CD4-positive, alpha-beta T cell (primary cell): Measurements from ENCODE around the gene FOXN1. TPM values are rescaled to one million over a fixed set of nuclear protein-coding genes. Genes with fewer than 3 reads are reported as not detected.
A peak's percentile ranks its signal among the peaks of the same experiment; 100 is the strongest.

Experiments
- ATAC-seq: fragments of 200-7000 bp; cut with Tn5 transposase; one replicate; pipeline ENCODE4 v1.10.0; 2022; ENCODE audit warnings: mild to moderate bottlenecking; ENCODE audit not compliant: poor library complexity
- CTCF ChIA-PET: fragments of 350-600 bp; sonication (Branson Sonifier 250); formaldehyde crosslinking; loops from one replicate; lab custom pipeline; 2021; ENCODE audit warnings: antibody characterized with exemption, inconsistent platforms; lab: Charles Lee
- POLR2A ChIA-PET: fragments of 350-600 bp; sonication (Branson Sonifier 250); formaldehyde crosslinking; loops from one replicate; lab custom pipeline; 2021; ENCODE audit warnings: antibody characterized with exemption, inconsistent platforms; lab: Charles Lee
- DNase-seq, 14 experiments: peaks; one replicate each; pipeline ENCODE4 v3.0.0-alpha.2; 2013 to 2020; ENCODE audit warnings: mixed read lengths in 2 of 14
- H3K27ac ChIP-seq, 2 donors: one replicate each; pipeline versions ENCODE4 v1.5.1 to v1.7.0; 2013; ENCODE audit warnings: low read length in 2 of 2, low read depth in 1 of 2, mild to moderate bottlenecking in 1 of 2
- H3K27me3 ChIP-seq, 2 experiments: 1 replicate in 1 of 2; 2 replicates in 1 of 2; pipeline versions ENCODE4 v1.6.1 to v1.7.0; 2013; ENCODE audit warnings: low read length in 2 of 2, control low read depth in 1 of 2, mild to moderate bottlenecking in 1 of 2, moderate library complexity in 1 of 2; ENCODE audit not compliant: insufficient read depth in 2 of 2, control insufficient read depth in 1 of 2
- H3K36me3 ChIP-seq: one replicate; pipeline ENCODE4 v1.6.1; 2013; ENCODE audit warnings: low read length, control low read depth; ENCODE audit not compliant: insufficient read depth
- H3K4me1 ChIP-seq: one replicate; pipeline ENCODE4 v1.6.1; 2013; ENCODE audit warnings: low read length, control low read depth; ENCODE audit not compliant: insufficient read depth
- H3K4me3 ChIP-seq: one replicate; pipeline ENCODE4 v1.5.1; 2013; ENCODE audit warnings: mild to moderate bottlenecking, low read length, moderate library complexity
- H3K9me3 ChIP-seq, 2 experiments: 1 replicate in 1 of 2; 2 replicates in 1 of 2; pipeline versions ENCODE4 v1.6.1 to v1.7.0; 2013; ENCODE audit warnings: low read length in 2 of 2, mild to moderate bottlenecking in 2 of 2, control low read depth in 1 of 2, moderate library complexity in 1 of 2; ENCODE audit not compliant: control insufficient read depth in 1 of 2, insufficient read depth in 1 of 2
- H3K27ac Mint-ChIP-seq: one replicate; pipeline ENCODE4 v1.8.0; 2020; ENCODE audit warnings: mixed read lengths
- H3K27me3 Mint-ChIP-seq: one replicate; pipeline ENCODE4 v1.8.0; 2021; ENCODE audit warnings: mixed read lengths
- H3K36me3 Mint-ChIP-seq: one replicate; pipeline ENCODE4 v1.8.0; 2021; ENCODE audit warnings: low read depth, mixed read lengths
- H3K4me1 Mint-ChIP-seq: one replicate; pipeline ENCODE4 v1.8.0; 2021; ENCODE audit warnings: low read depth, mixed read lengths
- H3K4me3 Mint-ChIP-seq: one replicate; pipeline ENCODE4 v1.8.0; 2020; ENCODE audit warnings: mild to moderate bottlenecking, mixed read lengths
- H3K9me3 Mint-ChIP-seq: one replicate; pipeline ENCODE4 v1.8.0; 2020; ENCODE audit warnings: mixed read lengths
- intact Hi-C, 2 experiments: fragments of 100-400 bp; cut with DNase I in 1 of 2; cut with micrococcal nuclease in 1 of 2; formaldehyde crosslinking; loops; one replicate each; pipeline versions ENCODE4 v1.15.1 to v1.9.0; 2023 to 2025; cut with DNase I, micrococcal nuclease
- total RNA-seq, 174 experiments: library from RNA in 2 of 174; stranded (reverse) in 2 of 174; gene quantifications; one replicate each; pipeline ENCODE4 v1.2.3 and lab custom pipeline; 2021 to 2026
- TF ChIP-seq, protein P1 (sequence below): fragments of 200-600 bp; IDR thresholded peaks from one replicate; pipeline ENCODE4 v1.8.0; 2022; ENCODE audit warnings: antibody characterized with exemption, mild to moderate bottlenecking

FOXN1 gene
- total RNA-seq, 2 experiments from 2014 or later: not detected

DNA sequence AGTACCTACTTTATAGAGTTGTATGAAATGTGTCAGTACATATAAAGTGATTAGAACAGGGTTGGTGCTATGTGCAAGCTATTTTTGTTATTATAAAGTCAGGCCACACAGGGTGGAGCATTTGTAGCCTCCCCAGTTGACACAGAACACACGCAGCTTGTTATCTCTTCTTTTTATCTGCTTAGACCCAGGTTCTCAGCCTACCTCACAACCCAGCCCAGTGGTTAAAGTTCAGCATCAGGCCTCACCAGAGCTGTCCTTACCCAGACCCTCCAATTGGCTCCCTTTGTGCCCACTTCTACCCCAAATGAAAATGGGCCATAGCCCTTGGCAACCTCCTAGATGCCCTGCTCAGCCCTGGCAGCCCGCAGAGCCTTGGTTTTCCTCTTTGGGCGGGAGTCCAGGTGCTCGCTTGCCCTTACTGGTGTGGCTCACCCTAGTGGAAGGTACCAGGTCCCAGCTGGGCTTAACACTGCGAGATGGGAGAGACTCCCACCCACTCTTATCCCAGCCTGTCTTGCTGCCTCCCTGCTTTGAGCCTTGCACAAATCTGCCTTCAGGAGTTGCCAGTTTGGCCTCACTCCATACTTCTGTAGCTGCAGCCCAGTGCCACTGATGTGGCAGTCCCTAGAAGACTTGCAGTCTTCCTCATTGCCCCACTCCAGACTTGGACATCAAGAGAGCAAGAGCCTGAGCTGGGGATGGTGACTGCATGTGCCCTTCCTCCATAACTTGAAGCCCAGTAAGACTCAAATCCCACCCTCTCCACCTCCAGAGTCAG lies 66.3 kb downstream of the FOXN1 start:
- ChIA-PET CTCF (interaction anchor here (1.3 kb wide), 1 partner anchor 41 kb away, joined by 3 read pairs; no protein-coding TSS in a partner anchor), POLR2A (interaction anchor here (1.2 to 4.4 kb wide), 9 partner anchors 8 to 379 kb away, joined by 4 to 70 read pairs (median 13); partner anchors contain the start of genes BLTP2, PHF12, POLDIP2 and SDF2)
- DNase-seq (peak in 2 of 14 experiments; percentile 24 to 42), ATAC-seq (no peak)
- Histone ChIP-seq H3K36me3 (no peaks in the 10 kb centered on the region), H3K4me1 (peaks cover 60% of the 10 kb centered on the region), H3K27me3 (no peaks in the 10 kb centered on the region), H3K9me3 (no peaks in the 10 kb centered on the region), H3K4me3 (peak overlapping the region; percentile 95), H3K27ac (peak overlapping the region in 1 of 2 donors; percentile 85)
- Mint-ChIP-seq H3K4me3 (peak overlapping the region; percentile 94), H3K36me3 (peaks cover 42% of the 10 kb centered on the region), H3K27me3 (no peaks in the 10 kb centered on the region), H3K9me3 (no peaks in the 10 kb centered on the region), H3K4me1 (peaks cover 68% of the 10 kb centered on the region), H3K27ac (peak overlapping the region; percentile 91)
- TF ChIP-seq, protein P1, sequence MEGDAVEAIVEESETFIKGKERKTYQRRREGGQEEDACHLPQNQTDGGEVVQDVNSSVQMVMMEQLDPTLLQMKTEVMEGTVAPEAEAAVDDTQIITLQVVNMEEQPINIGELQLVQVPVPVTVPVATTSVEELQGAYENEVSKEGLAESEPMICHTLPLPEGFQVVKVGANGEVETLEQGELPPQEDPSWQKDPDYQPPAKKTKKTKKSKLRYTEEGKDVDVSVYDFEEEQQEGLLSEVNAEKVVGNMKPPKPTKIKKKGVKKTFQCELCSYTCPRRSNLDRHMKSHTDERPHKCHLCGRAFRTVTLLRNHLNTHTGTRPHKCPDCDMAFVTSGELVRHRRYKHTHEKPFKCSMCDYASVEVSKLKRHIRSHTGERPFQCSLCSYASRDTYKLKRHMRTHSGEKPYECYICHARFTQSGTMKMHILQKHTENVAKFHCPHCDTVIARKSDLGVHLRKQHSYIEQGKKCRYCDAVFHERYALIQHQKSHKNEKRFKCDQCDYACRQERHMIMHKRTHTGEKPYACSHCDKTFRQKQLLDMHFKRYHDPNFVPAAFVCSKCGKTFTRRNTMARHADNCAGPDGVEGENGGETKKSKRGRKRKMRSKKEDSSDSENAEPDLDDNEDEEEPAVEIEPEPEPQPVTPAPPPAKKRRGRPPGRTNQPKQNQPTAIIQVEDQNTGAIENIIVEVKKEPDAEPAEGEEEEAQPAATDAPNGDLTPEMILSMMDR: no peak
- intact Hi-C loops: loop anchor here in 1 of 2 experiments (10.0 kb wide), 1 partner anchor 382 kb away; the partner anchor contains the start of gene PHF12

DNA sequence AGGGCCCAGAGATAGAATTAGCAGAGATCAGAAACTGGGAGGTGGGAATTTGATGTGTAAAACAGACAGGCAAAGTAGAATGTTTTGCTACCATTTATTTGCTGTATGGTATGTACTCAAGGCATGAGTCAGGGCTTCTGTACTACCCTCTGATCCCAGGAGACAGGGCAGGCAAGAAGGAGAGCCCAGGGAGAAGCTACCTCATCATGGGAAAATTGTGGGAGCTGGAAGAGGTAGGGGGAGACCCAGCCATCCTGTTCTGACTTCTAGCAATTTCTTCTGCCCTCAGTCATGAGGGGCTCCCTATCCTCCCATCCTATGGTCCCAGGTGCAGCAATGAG lies 66.9 kb downstream of the FOXN1 start:
- intact Hi-C loops: loop anchor here in 1 of 2 experiments (10.0 kb wide), 1 partner anchor 382 kb away; the partner anchor contains the start of gene PHF12
- Histone ChIP-seq H3K4me1 (peaks cover 60% of the 10 kb centered on the region), H3K36me3 (no peaks in the 10 kb centered on the region), H3K4me3 (no peak overlapping the region), H3K9me3 (no peaks in the 10 kb centered on the region), H3K27ac (no peak overlapping the region), H3K27me3 (no peaks in the 10 kb centered on the region)
- H3K27ac Mint-ChIP-seq: peak overlapping the region; percentile 91
- peak overlapping the region; percentile 94 for H3K4me3 Mint-ChIP-seq
- no peak for DNase-seq
- no peak for ATAC-seq
- TF ChIP-seq, protein P1: no peak
- CTCF ChIA-PET: interaction anchor here (1.3 kb wide), 1 partner anchor 40 kb away, joined by 3 read pairs; no protein-coding TSS in a partner anchor
- POLR2A ChIA-PET: interaction anchor here (2.9 to 4.4 kb wide), 3 partner anchors 23 to 379 kb away, joined by 13 to 70 read pairs (median 63); partner anchors contain the start of genes PHF12, SPAG5 and UNC119
- H3K4me1 Mint-ChIP-seq: peaks cover 63% of the 10 kb centered on the region
- no peaks in the 10 kb centered on the region for H3K27me3 Mint-ChIP-seq
- peaks cover 36% of the 10 kb centered on the region for H3K36me3 Mint-ChIP-seq
- H3K9me3 Mint-ChIP-seq: no peaks in the 10 kb centered on the region

DNA sequence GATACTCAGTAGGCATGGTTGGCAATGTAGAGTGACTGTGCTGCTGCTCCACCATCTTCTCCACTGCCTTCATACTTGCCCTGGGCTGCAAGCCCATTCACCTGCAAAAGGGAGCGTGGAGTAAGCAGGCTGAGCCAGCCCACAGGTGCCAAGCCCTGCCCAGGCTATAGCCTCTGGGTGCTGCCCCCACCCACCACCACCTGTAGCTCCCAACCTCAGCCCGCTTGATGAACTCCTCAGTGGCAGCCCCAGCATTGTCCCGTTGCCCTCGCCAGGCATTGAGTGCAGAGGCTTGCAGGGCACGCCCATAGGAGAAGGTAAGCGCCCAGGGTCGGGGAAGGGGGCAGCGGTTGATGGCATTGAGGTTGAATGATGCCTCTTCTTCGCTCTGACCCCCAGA lies 67.4 kb downstream of the FOXN1 start:
- POLR2A ChIA-PET: interaction anchor here (3.5 to 4.4 kb wide), 2 partner anchors 23 to 26 kb away, joined by 63 to 70 read pairs; partner anchors contain the start of genes SPAG5 and UNC119
- Histone ChIP-seq H3K27ac (no peak overlapping the region), H3K4me1 (peaks cover 60% of the 10 kb centered on the region), H3K27me3 (no peaks in the 10 kb centered on the region), H3K9me3 (no peaks in the 10 kb centered on the region), H3K36me3 (no peaks in the 10 kb centered on the region), H3K4me3 (no peak overlapping the region)
- ATAC-seq: no peak
- Mint-ChIP-seq H3K9me3 (no peaks in the 10 kb centered on the region), H3K27me3 (no peaks in the 10 kb centered on the region), H3K4me3 (peak overlapping the region; percentile 94), H3K36me3 (peaks cover 33% of the 10 kb centered on the region), H3K4me1 (peaks cover 57% of the 10 kb centered on the region), H3K27ac (no peak overlapping the region)
- CTCF ChIA-PET: no interaction called here
- DNase-seq: no peak
- TF ChIP-seq, protein P1: no peak
- intact Hi-C loops: loop anchor here in 1 of 2 experiments (10.0 kb wide), 1 partner anchor 381 kb away; the partner anchor contains the start of gene PHF12
